ENCODE data around the gene ROBO1. TPM values are rescaled to one million over a fixed set of nuclear protein-coding genes. Genes with fewer than 3 reads are reported as not detected.

ROBO1 gene
- total RNA-seq, 1 experiment from 2014 or later = 32.2 TPM

DNA sequence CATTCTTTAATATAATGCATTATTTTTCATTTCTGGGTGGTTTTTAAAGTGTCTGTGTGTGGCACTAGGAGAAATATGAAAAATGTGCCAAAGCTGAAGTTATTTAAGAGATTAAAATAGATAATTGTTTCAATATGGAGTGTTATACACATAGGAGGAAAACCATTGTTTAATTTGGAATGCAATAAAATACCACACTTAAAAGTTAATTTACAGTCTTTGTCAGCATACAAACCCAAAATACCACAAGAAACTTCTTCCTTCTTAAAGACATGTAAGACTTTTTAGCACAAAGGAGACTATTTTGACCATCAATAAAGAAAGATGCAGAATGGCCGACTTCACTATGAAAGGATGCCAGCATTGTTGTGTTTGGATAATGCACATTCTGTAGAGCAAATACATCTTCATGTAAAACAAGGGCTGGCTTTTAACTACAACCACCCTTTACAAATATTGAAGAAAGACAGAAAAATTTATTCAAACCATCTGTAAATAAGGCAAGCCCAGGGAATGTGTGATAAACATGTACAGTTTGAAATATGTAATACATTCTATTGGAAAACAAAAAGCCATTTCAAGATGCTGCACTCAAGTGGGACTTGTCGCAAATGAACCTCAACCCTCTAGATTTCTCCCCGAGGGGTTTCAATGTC is 1146.6 kb downstream of the ROBO1 start:
- no peaks in the 10 kb centered on the region for H3K4me1 Mint-ChIP-seq (ENCODE audit: insufficient read depth, unreplicated experiment)
- H3K9me3 Mint-ChIP-seq (ENCODE audit: unreplicated experiment) = no peaks in the 10 kb centered on the region
- no peak overlapping the region for H3K27ac Mint-ChIP-seq (ENCODE audit: low read depth, unreplicated experiment)
- TF ChIP-seq, protein P1, sequence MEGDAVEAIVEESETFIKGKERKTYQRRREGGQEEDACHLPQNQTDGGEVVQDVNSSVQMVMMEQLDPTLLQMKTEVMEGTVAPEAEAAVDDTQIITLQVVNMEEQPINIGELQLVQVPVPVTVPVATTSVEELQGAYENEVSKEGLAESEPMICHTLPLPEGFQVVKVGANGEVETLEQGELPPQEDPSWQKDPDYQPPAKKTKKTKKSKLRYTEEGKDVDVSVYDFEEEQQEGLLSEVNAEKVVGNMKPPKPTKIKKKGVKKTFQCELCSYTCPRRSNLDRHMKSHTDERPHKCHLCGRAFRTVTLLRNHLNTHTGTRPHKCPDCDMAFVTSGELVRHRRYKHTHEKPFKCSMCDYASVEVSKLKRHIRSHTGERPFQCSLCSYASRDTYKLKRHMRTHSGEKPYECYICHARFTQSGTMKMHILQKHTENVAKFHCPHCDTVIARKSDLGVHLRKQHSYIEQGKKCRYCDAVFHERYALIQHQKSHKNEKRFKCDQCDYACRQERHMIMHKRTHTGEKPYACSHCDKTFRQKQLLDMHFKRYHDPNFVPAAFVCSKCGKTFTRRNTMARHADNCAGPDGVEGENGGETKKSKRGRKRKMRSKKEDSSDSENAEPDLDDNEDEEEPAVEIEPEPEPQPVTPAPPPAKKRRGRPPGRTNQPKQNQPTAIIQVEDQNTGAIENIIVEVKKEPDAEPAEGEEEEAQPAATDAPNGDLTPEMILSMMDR (IDR thresholded peaks at IDR 0.05; ENCODE audit: unreplicated experiment) = no peak
- no TSS peak for BruUV-seq (replicated peaks)
- H3K4me3 Mint-ChIP-seq (ENCODE audit: unreplicated experiment) = no peak overlapping the region
- H3K36me3 Mint-ChIP-seq (ENCODE audit: insufficient read depth, unreplicated experiment) = no peaks in the 10 kb centered on the region
- ChIA-PET CTCF (interaction anchor here (1.0 to 1.2 kb wide), 2 partner anchors 8 to 311 kb away, joined by 3 to 4 read pairs; no protein-coding TSS in a partner anchor), POLR2A (no interaction called here)
- no peaks in the 10 kb centered on the region for H3K27me3 Mint-ChIP-seq (ENCODE audit: insufficient read depth, unreplicated experiment)
- intact Hi-C loops (cut with micrococcal nuclease) = no loop called here
- DNase-seq (ENCODE audit: unreplicated experiment) = no peak

DNA sequence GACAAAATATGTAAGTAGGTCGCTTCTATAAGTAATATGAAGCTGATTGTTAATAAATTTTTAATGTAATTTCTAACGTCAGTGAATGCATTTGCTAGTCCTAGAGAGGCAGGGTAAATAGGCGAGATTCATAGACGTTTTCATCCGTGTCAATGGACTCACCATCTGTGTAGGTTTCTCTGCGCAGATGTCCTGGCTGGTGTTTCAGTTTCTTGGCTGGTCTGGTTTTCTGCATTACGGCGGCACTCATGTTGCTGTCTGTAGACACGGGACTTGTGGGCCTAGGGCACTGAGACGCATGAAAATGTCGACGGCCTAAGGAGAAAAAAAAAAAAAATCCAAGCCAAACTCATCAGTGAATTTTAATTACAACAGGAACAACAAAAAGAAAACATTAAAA is 1153.3 kb downstream of the ROBO1 start:
- no peak overlapping the region for H3K4me3 Mint-ChIP-seq (ENCODE audit: unreplicated experiment)
- H3K27me3 Mint-ChIP-seq (ENCODE audit: insufficient read depth, unreplicated experiment) = no peaks in the 10 kb centered on the region
- BruUV-seq (replicated peaks) = no TSS peak
- TF ChIP-seq, protein P1 (IDR thresholded peaks at IDR 0.05; ENCODE audit: unreplicated experiment) = no peak
- intact Hi-C loops (cut with micrococcal nuclease) = no loop called here
- H3K4me1 Mint-ChIP-seq (ENCODE audit: insufficient read depth, unreplicated experiment) = no peaks in the 10 kb centered on the region
- no peak for DNase-seq (ENCODE audit: unreplicated experiment)
- H3K27ac Mint-ChIP-seq (ENCODE audit: low read depth, unreplicated experiment) = no peak overlapping the region
- POLR2A ChIA-PET = interaction anchor here (0.6 kb wide), 1 partner anchor 215 kb away, joined by 3 read pairs; no protein-coding TSS in a partner anchor
- CTCF ChIA-PET = interaction anchor here (0.6 kb wide), 1 partner anchor 91 kb away, joined by 3 read pairs; no protein-coding TSS in a partner anchor
- H3K9me3 Mint-ChIP-seq (ENCODE audit: unreplicated experiment) = no peaks in the 10 kb centered on the region
- no peaks in the 10 kb centered on the region for H3K36me3 Mint-ChIP-seq (ENCODE audit: insufficient read depth, unreplicated experiment)

DNA sequence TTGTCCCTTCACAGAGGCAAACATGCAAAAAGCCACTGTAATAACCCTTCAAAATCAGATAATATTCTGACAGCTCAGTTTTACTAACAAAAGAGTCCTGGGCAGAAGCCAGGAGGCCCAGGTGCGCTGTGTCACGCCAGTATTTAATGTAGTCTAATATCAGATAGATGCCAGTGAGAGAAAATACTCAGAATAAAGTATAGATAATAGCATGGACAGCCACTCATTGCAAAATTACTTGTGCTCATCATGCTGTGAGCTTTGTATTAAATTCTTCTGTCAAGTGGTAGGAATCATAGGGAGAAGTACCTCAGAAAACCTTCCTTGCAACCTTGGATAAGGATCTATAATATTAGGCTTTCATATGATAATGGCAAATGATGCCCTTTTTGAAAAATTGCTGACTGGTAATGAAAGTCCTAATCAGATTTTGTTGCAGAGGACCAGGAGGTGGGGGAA is 1154.3 kb downstream of the ROBO1 start:
- H3K4me3 Mint-ChIP-seq (ENCODE audit: unreplicated experiment) = no peak overlapping the region
- intact Hi-C loops (cut with micrococcal nuclease) = no loop called here
- no peaks in the 10 kb centered on the region for H3K27me3 Mint-ChIP-seq (ENCODE audit: insufficient read depth, unreplicated experiment)
- H3K27ac Mint-ChIP-seq (ENCODE audit: low read depth, unreplicated experiment) = no peak overlapping the region
- BruUV-seq (replicated peaks) = no TSS peak
- TF ChIP-seq, protein P1 (IDR thresholded peaks at IDR 0.05; ENCODE audit: unreplicated experiment) = no peak
- ChIA-PET POLR2A (interaction anchor here (0.9 kb wide), 1 partner anchor 96 kb away, joined by 3 read pairs; no protein-coding TSS in a partner anchor), CTCF (no interaction called here)
- no peaks in the 10 kb centered on the region for H3K4me1 Mint-ChIP-seq (ENCODE audit: insufficient read depth, unreplicated experiment)
- no peaks in the 10 kb centered on the region for H3K36me3 Mint-ChIP-seq (ENCODE audit: insufficient read depth, unreplicated experiment)
- no peak for DNase-seq (ENCODE audit: unreplicated experiment)
- H3K9me3 Mint-ChIP-seq (ENCODE audit: unreplicated experiment) = no peaks in the 10 kb centered on the region

DNA sequence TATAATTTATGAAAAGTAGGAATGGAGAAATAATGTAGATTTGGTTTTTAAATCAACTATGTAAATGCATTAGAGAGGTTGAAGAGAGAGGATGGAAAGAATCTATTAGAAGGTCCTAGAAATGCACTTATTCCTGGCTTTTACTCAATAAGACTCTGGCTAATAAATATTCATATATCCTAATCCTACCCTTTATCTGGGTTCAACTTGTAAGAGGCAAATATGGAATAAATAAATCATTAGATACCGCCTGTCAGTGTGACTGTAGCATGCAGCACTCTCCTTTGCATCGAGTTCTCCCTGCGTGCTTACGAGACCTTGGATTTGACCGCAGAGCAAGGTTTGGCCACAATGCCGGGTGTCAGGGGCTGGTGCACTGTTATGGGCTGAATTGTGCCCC is 1156.5 kb downstream of the ROBO1 start:
- DNase-seq (ENCODE audit: unreplicated experiment) = no peak
- Mint-ChIP-seq H3K9me3 (ENCODE audit: unreplicated experiment) (no peaks in the 10 kb centered on the region), H3K4me3 (ENCODE audit: unreplicated experiment) (no peak overlapping the region), H3K4me1 (ENCODE audit: insufficient read depth, unreplicated experiment) (no peaks in the 10 kb centered on the region), H3K36me3 (ENCODE audit: insufficient read depth, unreplicated experiment) (no peaks in the 10 kb centered on the region), H3K27me3 (ENCODE audit: insufficient read depth, unreplicated experiment) (no peaks in the 10 kb centered on the region), H3K27ac (ENCODE audit: low read depth, unreplicated experiment) (no peak overlapping the region)
- intact Hi-C loops (cut with micrococcal nuclease) = no loop called here
- POLR2A ChIA-PET = no interaction called here
- TF ChIP-seq, protein P1 (IDR thresholded peaks at IDR 0.05; ENCODE audit: unreplicated experiment) = no peak
- BruUV-seq (replicated peaks) = no TSS peak
- CTCF ChIA-PET = no interaction called here

Data from MCF 10A (cell line).